ENCODE results near the gene CHD5.
"Not testable (repeated sequence)": the region's sequence is repeated elsewhere in the genome, so short reads cannot be mapped to it uniquely, and the experiment has no call there.

Gene CHD5

GRCh38 chr1:6180268-6180706 lies at the start of gene CHD5:
CHD5 (minus strand) TSS chr1:6180321; CDS start chr1:6180023, 298 bp downstream.
- DNase-seq, result peak; percentile 57

GRCh38 chr1:6225651-6226050 lies 45.5 kb upstream of the CHD5 start:
- no peak for DNase-seq

- no peak for DNase-seq
Measured at GRCh38 chr1:6224718-6225117, 44.6 kb upstream of the CHD5 start.

- DNase-seq, result no peak
Measured at GRCh38 chr1:6223617-6224016, 43.5 kb upstream of the CHD5 start.

- DNase-seq, result no peak
Measured at GRCh38 chr1:6222636-6223035, 42.5 kb upstream of the CHD5 start.

GRCh38 chr1:6221210-6221784 lies 41.2 kb upstream of the CHD5 start:
- no peak for DNase-seq

GRCh38 chr1:6220236-6220635 lies 40.1 kb upstream of the CHD5 start:
- DNase-seq, result no peak

- not testable (repeated sequence) for DNase-seq
Measured at GRCh38 chr1:6219641-6220040, 39.5 kb upstream of the CHD5 start.

GRCh38 chr1:6218375-6219164 lies 38.4 kb upstream of the CHD5 start:
- no peak for DNase-seq

- no peak for DNase-seq
Measured at GRCh38 chr1:6212193-6212959, 32.3 kb upstream of the CHD5 start.

GRCh38 chr1:6211731-6212130 lies 31.6 kb upstream of the CHD5 start:
- DNase-seq, result no peak

- no peak for DNase-seq
Measured at GRCh38 chr1:6210591-6211355, 30.7 kb upstream of the CHD5 start.

- DNase-seq, result no peak
Measured at GRCh38 chr1:6209661-6210580, 29.8 kb upstream of the CHD5 start.

- no peak for DNase-seq
Measured at GRCh38 chr1:6208723-6209660, 28.9 kb upstream of the CHD5 start.

GRCh38 chr1:6207921-6208320 lies 27.8 kb upstream of the CHD5 start:
- DNase-seq, result no peak

GRCh38 chr1:6207075-6207885 lies 27.2 kb upstream of the CHD5 start:
- DNase-seq, result no peak

GRCh38 chr1:6206520-6206855 lies 26.4 kb upstream of the CHD5 start:
- no peak for DNase-seq

- DNase-seq, result peak; percentile 95
Measured at GRCh38 chr1:6205849-6206519, 25.9 kb upstream of the CHD5 start, which contains the start of gene RNF207. RNF207 (plus strand) TSS chr1:6206119; CDS start chr1:6206536, 417 bp downstream.

GRCh38 chr1:6202256-6202655 lies 22.1 kb upstream of the CHD5 start:
- DNase-seq, result no peak
